CD14-positive monocyte (primary cell): ENCODE data around the gene ARHGEF33. TPM values are rescaled to one million over a fixed set of nuclear protein-coding genes. Genes with fewer than 3 reads are reported as not detected.

Experiments
- DNase-seq, 3 donors: peaks; one replicate each; pipeline ENCODE4 v3.0.0-alpha.2; 2011 to 2022
- H2AFZ ChIP-seq: 2 replicates; pipeline ENCODE4 v1.6.0; 2012; ENCODE audit warnings: mild to moderate bottlenecking, low read depth, low read length, inconsistent platforms; ENCODE audit not compliant: insufficient read depth, poor library complexity, severe bottlenecking
- H3K27ac ChIP-seq, 2 donors: 1 replicate in 1 of 2; 2 replicates in 1 of 2; pipeline ENCODE4 v1.5.1; 2012 to 2013; ENCODE audit warnings: low read length in 2 of 2, control low read depth in 1 of 2, inconsistent platforms in 1 of 2, low read depth in 1 of 2, mild to moderate bottlenecking in 1 of 2
- H3K27me3 ChIP-seq, 2 donors: one replicate each; pipeline versions ENCODE4 v1.6.0 to v1.6.1; 2011 to 2013; ENCODE audit warnings: low read length in 2 of 2; ENCODE audit not compliant: control insufficient read depth in 2 of 2, insufficient read depth in 2 of 2
- H3K36me3 ChIP-seq, 2 donors: replicated peaks in 1 of 2; 1 replicate in 1 of 2; 2 replicates in 1 of 2; pipeline versions ENCODE4 v1.5.1 to v1.6.1; 2012 to 2013; ENCODE audit warnings: low read length in 2 of 2, control low read depth in 1 of 2, inconsistent platforms in 1 of 2, mild to moderate bottlenecking in 1 of 2; ENCODE audit not compliant: insufficient read depth in 2 of 2, control insufficient read depth in 1 of 2
- H3K4me1 ChIP-seq, 2 donors: 1 replicate in 1 of 2; 2 replicates in 1 of 2; pipeline versions ENCODE4 v1.5.1 to v1.6.1; 2012 to 2013; ENCODE audit warnings: low read length in 2 of 2, control low read depth in 1 of 2, inconsistent platforms in 1 of 2, mild to moderate bottlenecking in 1 of 2, moderate library complexity in 1 of 2; ENCODE audit not compliant: insufficient read depth in 2 of 2, control insufficient read depth in 1 of 2
- H3K4me2 ChIP-seq: replicated peaks from 2 replicates; pipeline ENCODE3; 2012; ENCODE audit warnings: low read length, moderate library complexity, mild to moderate bottlenecking; ENCODE audit not compliant: poor library complexity, severe bottlenecking; ENCODE audit errors: extremely low read depth
- H3K4me3 ChIP-seq, 3 experiments: fragments of 200-600 bp in 1 of 3; sonication (generic) in 1 of 3; replicated peaks in 1 of 3; 1 replicate in 2 of 3; 2 replicates in 1 of 3; pipeline ENCODE4 v1.5.1; 2011 to 2013; ENCODE audit warnings: low read length in 3 of 3, mild to moderate bottlenecking in 3 of 3, control low read depth in 2 of 3, low read depth in 2 of 3, inconsistent platforms in 1 of 3, moderate library complexity in 1 of 3
- H3K79me2 ChIP-seq: 2 replicates; pipeline ENCODE4 v1.6.0; 2012; ENCODE audit warnings: mild to moderate bottlenecking, control low read depth, inconsistent platforms, low read length, moderate library complexity; ENCODE audit not compliant: insufficient read depth
- H3K9ac ChIP-seq: 2 replicates; pipeline ENCODE4 v1.6.0; 2017; ENCODE audit warnings: low read length, mild to moderate bottlenecking; ENCODE audit not compliant: insufficient read depth, poor library complexity, severe bottlenecking
- H3K9me3 ChIP-seq, 2 donors: replicated peaks in 1 of 2; 1 replicate in 1 of 2; 2 replicates in 1 of 2; pipeline versions ENCODE4 v1.5.1 to v1.6.1; 2012 to 2013; ENCODE audit warnings: low read length in 2 of 2, control low read depth in 1 of 2; ENCODE audit not compliant: control insufficient read depth in 1 of 2, insufficient read depth in 1 of 2
- H4K20me1 ChIP-seq: 2 replicates; pipeline ENCODE4 v1.6.0; 2012; ENCODE audit warnings: mild to moderate bottlenecking, low read length, control low read depth, moderate library complexity; ENCODE audit not compliant: insufficient read depth
- H3K27ac Mint-ChIP-seq, 7 donors: one replicate each; pipeline ENCODE4 v1.8.0; 2020; ENCODE audit warnings: mild to moderate bottlenecking in 7 of 7, mixed read lengths in 7 of 7, moderate library complexity in 6 of 7, inconsistent platforms in 2 of 7
- H3K27me3 Mint-ChIP-seq, 3 donors: one replicate each; pipeline ENCODE4 v1.8.0; 2021 to 2022; ENCODE audit warnings: low read depth in 3 of 3, mild to moderate bottlenecking in 3 of 3, mixed read lengths in 3 of 3, moderate library complexity in 3 of 3, inconsistent platforms in 1 of 3
- H3K36me3 Mint-ChIP-seq, 2 donors: one replicate each; pipeline ENCODE4 v1.8.0; 2020; ENCODE audit warnings: mixed read lengths in 2 of 2, inconsistent platforms in 1 of 2, mild to moderate bottlenecking in 1 of 2
- H3K4me1 Mint-ChIP-seq: one replicate; pipeline ENCODE4 v1.8.0; 2020; ENCODE audit warnings: mild to moderate bottlenecking, mixed read lengths
- H3K4me3 Mint-ChIP-seq, 2 donors: one replicate each; pipeline ENCODE4 v1.8.0; 2020; ENCODE audit warnings: mild to moderate bottlenecking in 2 of 2, mixed read lengths in 2 of 2, moderate library complexity in 1 of 2
- H3K9me3 Mint-ChIP-seq, 7 donors: one replicate each; pipeline ENCODE4 v1.8.0; 2020 to 2022; ENCODE audit warnings: mixed read lengths in 7 of 7, mild to moderate bottlenecking in 6 of 7, moderate library complexity in 6 of 7, inconsistent platforms in 2 of 7
- CTCF ChIP-seq: fragments of 200-600 bp; IDR thresholded peaks from one replicate; pipeline ENCODE4 v1.8.0; 2022; ENCODE audit warnings: antibody characterized with exemption, mild to moderate bottlenecking
- WGBS: methylation state at CpG from one replicate; pipeline ENCODE4 v1.1.5; 2013; ENCODE audit warnings: missing lambda C conversion rate; ENCODE audit not compliant: insufficient coverage; 5-methylcytosine and 5-hydroxymethylcytosine counted together
- intact Hi-C, 2 donors: fragments of 100-400 bp; cut with micrococcal nuclease; formaldehyde crosslinking; loops; one replicate each; pipeline versions ENCODE4 v1.15.0 to v1.15.1; 2023
- polyA plus RNA-seq, 3 donors: library from polyadenylated mRNA; depleted of rRNA in 1 of 3; unstranded in 2 of 3; stranded (reverse) in 1 of 3; fragments of 300-500 nt in 2 of 3; fragments of >200 nt in 1 of 3; fragmentation: Illumina TruSeq in 2 of 3; gene quantifications; 1 replicate in 2 of 3; 2 replicates in 1 of 3; pipeline ENCODE4 v1.2.3, GENCODE V29; 2012 to 2021

Gene ARHGEF33
- polyA plus RNA-seq, 3 donors, result 0.33 TPM; not detected in 2

GRCh38 chr2:38981003-38981669 lies 91.5 kb downstream of the ARHGEF33 start:
- Histone ChIP-seq H3K4me3 (no peak overlapping the region), H4K20me1 (no peaks in the 10 kb centered on the region), H3K4me1 (peaks cover 6 to 25% of the 10 kb centered on the region in 2 donors), H3K27ac (no peak overlapping the region), H3K9me3 (no peaks in the 10 kb centered on the region), H3K27me3 (no peaks in the 10 kb centered on the region), H3K9ac (no peak overlapping the region), H3K79me2 (no peaks in the 10 kb centered on the region), H3K36me3 (peaks cover 13 to 29% of the 10 kb centered on the region in 2 donors), H3K4me2 (no peak overlapping the region), H2AFZ (no peak overlapping the region)
- peaks cover 24 to 25% of the 10 kb centered on the region in 2 donors for H3K36me3 Mint-ChIP-seq
- intact Hi-C loops, result no loop called here
- H3K9me3 Mint-ChIP-seq, result no peaks in the 10 kb centered on the region
- H3K4me3 Mint-ChIP-seq, result no peak overlapping the region
- 100% methylated on average over 2 of the region's 3 CpGs for WGBS
- TF ChIP-seq CTCF, result no peak
- no peak for DNase-seq
- no peak overlapping the region for H3K27ac Mint-ChIP-seq
- H3K4me1 Mint-ChIP-seq, result peaks cover 22% of the 10 kb centered on the region
- peaks cover 0 to 2% (median 0%) of the 10 kb centered on the region in 3 donors for H3K27me3 Mint-ChIP-seq

- TF ChIP-seq CTCF, result no peak
- Histone ChIP-seq H3K4me1 (peaks cover 6 to 21% of the 10 kb centered on the region in 2 donors), H3K27me3 (no peaks in the 10 kb centered on the region), H2AFZ (no peak overlapping the region), H3K27ac (no peak overlapping the region), H3K4me2 (no peak overlapping the region), H3K79me2 (no peaks in the 10 kb centered on the region), H4K20me1 (no peaks in the 10 kb centered on the region), H3K9me3 (no peaks in the 10 kb centered on the region), H3K36me3 (peaks cover 19 to 35% of the 10 kb centered on the region in 2 donors), H3K4me3 (no peak overlapping the region), H3K9ac (no peak overlapping the region)
- Mint-ChIP-seq H3K36me3 (peaks cover 28 to 30% of the 10 kb centered on the region in 2 donors), H3K4me1 (peaks cover 19% of the 10 kb centered on the region), H3K27me3 (no peaks in the 10 kb centered on the region), H3K27ac (no peak overlapping the region), H3K9me3 (no peaks in the 10 kb centered on the region), H3K4me3 (no peak overlapping the region)
- DNase-seq, result no peak
- intact Hi-C loops, result no loop called here
- WGBS, result 100% methylated on average over 1 of the region's 8 CpGs
These were observed 92.1 kb downstream of the ARHGEF33 start for GRCh38 chr2:38981670-38982357.
